Renal cortex interstitium (tissue), 11 donors: ENCODE results near the gene DUSP18. TPM values are rescaled to one million over a fixed set of nuclear protein-coding genes. Genes with fewer than 3 reads are reported as not detected.

Experiments used
- DNase-seq, 11 donors: peaks; one replicate each; pipeline ENCODE4 v3.0.0-alpha.2; 2013; ENCODE audit warnings: low read depth in 9 of 11, low spot score in 4 of 11; ENCODE audit errors: extremely low read depth in 1 of 11
- polyA plus RNA-seq, 3 donors: library from polyadenylated mRNA; unstranded; fragments of 120-200 nt; gene quantifications; one replicate each; pipeline ENCODE4 v1.2.1, GENCODE V29; 2013; ENCODE audit not compliant: insufficient read length in 3 of 3

The DUSP18 gene
- polyA plus RNA-seq, 3 donors, result 6.9 to 9.6 (median 7.8) TPM

DNA sequence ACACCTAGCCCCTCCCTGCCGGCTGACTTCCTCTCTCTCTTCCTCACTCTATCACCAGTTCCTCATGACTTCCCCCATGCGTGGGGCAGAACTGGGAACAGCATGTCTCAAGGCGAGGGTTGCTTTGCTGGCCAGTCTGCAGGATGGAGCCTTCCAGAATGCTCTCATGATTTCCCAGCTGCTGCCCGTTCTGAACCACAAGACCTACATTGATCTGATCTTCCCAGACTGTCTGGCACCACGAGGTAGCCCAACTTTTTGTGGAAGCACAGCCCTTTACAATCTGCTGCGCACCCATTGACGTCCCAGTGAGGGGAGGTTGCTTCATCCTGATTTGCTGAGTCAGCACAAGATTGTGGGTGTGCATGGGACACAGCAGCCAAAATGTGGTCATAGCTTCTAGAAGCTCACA is 52.1 kb downstream of the DUSP18 start:
- no peak for DNase-seq

DNA sequence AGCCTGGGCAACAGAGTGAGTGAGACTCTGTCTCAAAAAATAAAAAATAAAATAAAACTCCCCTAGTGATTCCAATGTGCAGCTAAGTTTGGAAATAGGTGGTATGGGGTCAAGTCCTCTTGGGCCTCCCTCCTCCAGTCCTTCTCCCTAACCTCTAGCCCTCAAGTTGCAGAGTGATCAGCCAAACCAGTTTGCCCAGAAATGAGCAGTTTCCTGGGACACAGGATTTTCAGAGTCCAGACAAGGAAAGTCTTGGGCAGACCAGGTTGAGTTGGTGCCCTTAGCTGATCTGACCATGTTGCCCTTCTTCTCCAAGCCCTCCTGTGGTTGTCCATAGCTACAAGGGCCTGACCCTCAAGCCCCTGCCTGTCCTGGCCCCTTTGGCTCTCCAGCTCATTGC is 52.8 kb downstream of the DUSP18 start:
- DNase-seq, result no peak

DNA sequence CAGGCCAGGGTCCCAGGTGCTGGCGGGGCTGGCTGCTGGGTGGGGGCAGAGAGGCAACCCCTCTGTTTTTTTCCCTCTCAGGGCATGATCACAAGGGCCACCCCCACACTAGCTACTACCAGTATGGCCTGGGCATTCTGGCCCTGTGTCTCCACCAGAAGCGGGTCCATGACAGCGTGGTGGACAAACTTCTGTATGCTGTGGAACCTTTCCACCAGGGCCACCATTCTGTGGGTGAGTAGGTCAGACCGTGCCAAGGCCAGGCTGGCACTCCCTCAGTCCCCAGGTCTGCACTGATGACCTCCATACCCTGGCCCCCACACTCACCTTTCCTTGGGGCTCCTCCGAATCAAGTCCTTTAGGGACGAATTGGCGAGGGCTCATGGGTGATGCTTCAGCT is 53.4 kb downstream of the DUSP18 start:
- DNase-seq, result no peak

DNA sequence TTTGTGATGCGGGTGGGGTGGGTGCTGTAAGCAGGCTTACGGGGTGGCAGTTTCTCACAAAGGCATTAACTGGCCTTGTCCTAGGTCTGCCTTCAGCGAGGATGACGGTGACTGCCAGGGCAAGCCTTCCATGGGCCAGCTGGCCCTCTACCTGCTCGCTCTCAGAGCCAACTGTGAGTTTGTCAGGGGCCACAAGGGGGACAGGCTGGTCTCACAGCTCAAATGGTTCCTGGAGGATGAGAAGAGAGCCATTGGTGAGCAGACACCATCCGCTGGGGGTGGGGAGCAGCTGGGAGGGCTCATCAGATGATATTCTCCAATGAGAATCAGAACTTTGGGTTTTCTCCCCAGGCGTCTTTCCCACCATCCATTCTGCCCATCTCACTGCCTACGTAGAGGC is 54.9 kb downstream of the DUSP18 start:
- DNase-seq, result no peak

Other genes with a start within 250 kb of the DUSP18 start
- gene MTFP1, start 242.1 kb downstream of the DUSP18 start, polyA plus RNA-seq, result 10 to 100 TPM in 2 of 3 donors, 1 to 10 TPM in 1; 9.9 to 15.1 (median 14.8) TPM
- gene SEC14L3, start 195.9 kb downstream of the DUSP18 start, polyA plus RNA-seq, result under 1 TPM in 1 of 3 donors, not detected in 2; 0.04 TPM
- 1 to 10 TPM in 1 of 3 donors, under 1 TPM in 2; 0.70 to 1.1 (median 0.70) TPM for gene SEC14L4, start 162.2 kb downstream of the DUSP18 start, polyA plus RNA-seq
- 10 to 100 TPM in 1 of 3 donors, 1 to 10 TPM in 2; 9.0 to 14.5 (median 9.0) TPM for gene SEC14L6, start 121.1 kb downstream of the DUSP18 start, polyA plus RNA-seq
- gene GAL3ST1, start 93.2 kb downstream of the DUSP18 start, polyA plus RNA-seq, result 10 to 100 TPM; 21.8 to 33.0 (median 32.0) TPM
- gene PES1, start 76.0 kb downstream of the DUSP18 start, polyA plus RNA-seq, result 10 to 100 TPM; 75.6 to 80.6 (median 77.4) TPM
- gene TCN2, start 60.7 kb downstream of the DUSP18 start, polyA plus RNA-seq, result 10 to 100 TPM; 56.6 to 64.8 (median 56.7) TPM
- gene SLC35E4, start 32.1 kb downstream of the DUSP18 start, polyA plus RNA-seq, result 1 to 10 TPM; 1.8 to 2.0 (median 2.0) TPM
- gene OSBP2, start 27.0 kb upstream of the DUSP18 start, polyA plus RNA-seq, result 1 to 10 TPM; 5.5 to 7.4 (median 5.6) TPM